HG02678 (cell line): ENCODE results near the gene MCOLN3.

ENCODE experiments used
- ATAC-seq: cut with Tn5 transposase; IDR thresholded peaks from one replicate; pipeline ENCODE4 v1.9.1; 2021; ENCODE audit warnings: mild to moderate bottlenecking, moderate library complexity; ENCODE audit not compliant: unreplicated experiment

MCOLN3 gene

GRCh38 chr1:85048296-85049064 lies at the start of gene MCOLN3:
MCOLN3 (minus strand) TSS chr1:85048500; CDS start chr1:85045360, 3,140 bp downstream.
- peak; percentile 58 for ATAC-seq

GRCh38 chr1:85093644-85094043 lies 45.3 kb upstream of the MCOLN3 start:
- ATAC-seq: no peak

- ATAC-seq: no peak
These were observed 43.5 kb upstream of the MCOLN3 start for GRCh38 chr1:85091671-85092280.

GRCh38 chr1:85090225-85090624 lies 41.9 kb upstream of the MCOLN3 start:
- no peak for ATAC-seq

DNA sequence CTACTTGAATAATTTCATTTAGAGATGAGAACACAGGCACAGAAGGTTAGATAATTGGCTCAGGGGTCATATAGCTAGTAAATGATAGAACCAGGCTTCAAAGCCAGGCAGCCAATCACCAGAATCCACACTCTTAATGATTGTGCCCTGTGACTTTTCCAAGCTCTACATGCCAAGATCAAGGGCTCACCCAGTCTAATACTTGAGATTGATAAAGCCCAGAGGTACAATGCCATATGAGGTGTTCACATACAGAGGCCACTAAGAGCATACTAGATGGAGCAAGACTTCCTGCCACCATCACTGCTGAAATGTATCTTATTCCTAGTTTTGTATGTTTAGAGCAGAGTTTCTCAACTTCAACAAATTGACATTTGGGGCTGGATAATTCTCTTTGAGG lies 40.9 kb upstream of the MCOLN3 start:
- no peak for ATAC-seq

DNA sequence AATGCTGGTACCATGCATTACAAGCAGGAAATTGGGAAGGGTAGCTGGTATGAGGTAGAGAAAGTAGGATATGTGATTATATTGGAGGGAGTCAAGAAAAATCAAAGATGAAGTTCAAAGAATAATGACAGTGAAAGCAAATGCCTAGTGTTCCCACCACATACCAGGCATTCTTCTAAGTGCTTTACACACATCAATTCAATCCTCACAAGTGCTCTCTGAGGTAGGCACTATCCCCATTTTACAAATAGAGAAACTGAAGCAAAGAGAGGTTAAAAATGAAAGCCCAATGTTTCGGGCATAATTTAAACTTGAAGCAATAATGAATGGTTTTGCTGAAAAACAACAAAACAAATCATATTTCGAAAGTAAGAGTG lies 40.1 kb upstream of the MCOLN3 start:
- no peak for ATAC-seq

GRCh38 chr1:85087659-85088407 lies 39.5 kb upstream of the MCOLN3 start:
- no peak for ATAC-seq

- ATAC-seq: no peak
These were observed 37.1 kb upstream of the MCOLN3 start for GRCh38 chr1:85085417-85085816.

- ATAC-seq: no peak
These were observed 30.6 kb upstream of the MCOLN3 start for GRCh38 chr1:85078903-85079302.

GRCh38 chr1:85074365-85074964 lies 26.2 kb upstream of the MCOLN3 start:
- no peak for ATAC-seq

GRCh38 chr1:85070972-85071492 lies 22.7 kb upstream of the MCOLN3 start:
- ATAC-seq: no peak

- no peak for ATAC-seq
These were observed 20.5 kb upstream of the MCOLN3 start for GRCh38 chr1:85068846-85069245.

DNA sequence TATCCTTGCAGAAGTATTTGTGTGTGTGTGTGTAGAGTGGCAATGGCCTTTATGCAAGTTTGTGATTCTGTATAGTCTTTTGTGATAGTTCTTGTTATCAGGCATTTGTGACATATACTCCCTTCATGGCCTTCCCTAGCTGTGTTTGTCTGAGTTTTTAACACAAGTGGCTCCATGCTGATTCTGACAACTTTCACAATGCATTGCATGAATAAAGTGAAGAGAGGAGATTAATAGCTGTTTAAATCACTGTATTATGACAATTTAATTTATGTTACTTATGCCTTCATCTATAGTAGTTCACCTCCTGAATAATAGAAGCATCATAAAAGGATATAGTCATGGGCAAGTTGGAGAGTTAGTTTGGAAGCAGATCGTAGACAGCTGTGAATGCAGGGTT lies 17.2 kb upstream of the MCOLN3 start:
- ATAC-seq: no peak

- peak; percentile 1 for ATAC-seq
These were observed 14.2 kb upstream of the MCOLN3 start for GRCh38 chr1:85062425-85063026.

- ATAC-seq: peak; percentile 100
These were observed 13.6 kb upstream of the MCOLN3 start for GRCh38 chr1:85061711-85062424.

- no peak for ATAC-seq
These were observed 11.7 kb upstream of the MCOLN3 start for GRCh38 chr1:85060038-85060437.

- no peak for ATAC-seq
These were observed 11.3 kb upstream of the MCOLN3 start for GRCh38 chr1:85059563-85059962.

DNA sequence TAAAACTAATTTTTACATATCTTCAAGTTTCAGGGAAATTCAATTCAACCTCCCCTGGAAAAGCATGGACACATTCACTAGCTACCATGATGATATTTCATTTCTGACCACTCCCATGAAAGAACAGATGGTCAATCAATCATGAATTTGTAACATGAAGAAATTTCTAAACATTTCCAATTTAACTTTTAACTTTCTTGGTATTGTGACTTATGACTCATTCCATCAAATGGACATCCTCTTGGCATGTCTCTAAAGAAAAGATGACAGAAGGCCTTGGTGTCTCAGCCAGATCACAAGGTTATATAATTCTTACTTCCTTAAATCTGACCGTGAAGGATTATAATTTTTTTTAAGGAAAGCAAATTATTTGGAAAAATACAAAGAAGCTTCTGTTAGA lies 10.5 kb upstream of the MCOLN3 start:
- ATAC-seq: no peak

GRCh38 chr1:85058311-85058710 lies 10.0 kb upstream of the MCOLN3 start:
- ATAC-seq: peak; percentile 19

DNA sequence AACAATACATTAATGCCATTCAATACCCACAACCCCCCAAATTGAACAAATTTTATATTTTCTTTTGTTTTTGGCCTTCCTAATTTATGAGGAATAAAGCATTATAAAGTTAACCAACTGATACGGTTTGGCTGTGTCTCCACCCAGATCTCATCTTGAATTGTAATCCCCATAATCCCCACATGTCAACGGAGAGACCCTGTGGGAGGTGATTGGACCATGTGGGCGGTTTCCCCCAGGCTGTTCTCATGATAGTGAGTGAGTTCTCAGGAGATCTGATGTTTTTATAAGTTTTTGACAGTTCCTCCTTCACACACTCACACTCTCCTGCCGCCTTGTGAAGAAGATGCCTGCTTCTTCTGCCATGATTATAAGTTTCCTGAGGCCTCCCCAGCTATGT lies 6.4 kb upstream of the MCOLN3 start:
- ATAC-seq: no peak
